ENCODE results near the gene CTTNBP2.
A peak's percentile ranks its signal among the peaks of the same experiment; 100 is the strongest.

CTTNBP2 gene, protein sequence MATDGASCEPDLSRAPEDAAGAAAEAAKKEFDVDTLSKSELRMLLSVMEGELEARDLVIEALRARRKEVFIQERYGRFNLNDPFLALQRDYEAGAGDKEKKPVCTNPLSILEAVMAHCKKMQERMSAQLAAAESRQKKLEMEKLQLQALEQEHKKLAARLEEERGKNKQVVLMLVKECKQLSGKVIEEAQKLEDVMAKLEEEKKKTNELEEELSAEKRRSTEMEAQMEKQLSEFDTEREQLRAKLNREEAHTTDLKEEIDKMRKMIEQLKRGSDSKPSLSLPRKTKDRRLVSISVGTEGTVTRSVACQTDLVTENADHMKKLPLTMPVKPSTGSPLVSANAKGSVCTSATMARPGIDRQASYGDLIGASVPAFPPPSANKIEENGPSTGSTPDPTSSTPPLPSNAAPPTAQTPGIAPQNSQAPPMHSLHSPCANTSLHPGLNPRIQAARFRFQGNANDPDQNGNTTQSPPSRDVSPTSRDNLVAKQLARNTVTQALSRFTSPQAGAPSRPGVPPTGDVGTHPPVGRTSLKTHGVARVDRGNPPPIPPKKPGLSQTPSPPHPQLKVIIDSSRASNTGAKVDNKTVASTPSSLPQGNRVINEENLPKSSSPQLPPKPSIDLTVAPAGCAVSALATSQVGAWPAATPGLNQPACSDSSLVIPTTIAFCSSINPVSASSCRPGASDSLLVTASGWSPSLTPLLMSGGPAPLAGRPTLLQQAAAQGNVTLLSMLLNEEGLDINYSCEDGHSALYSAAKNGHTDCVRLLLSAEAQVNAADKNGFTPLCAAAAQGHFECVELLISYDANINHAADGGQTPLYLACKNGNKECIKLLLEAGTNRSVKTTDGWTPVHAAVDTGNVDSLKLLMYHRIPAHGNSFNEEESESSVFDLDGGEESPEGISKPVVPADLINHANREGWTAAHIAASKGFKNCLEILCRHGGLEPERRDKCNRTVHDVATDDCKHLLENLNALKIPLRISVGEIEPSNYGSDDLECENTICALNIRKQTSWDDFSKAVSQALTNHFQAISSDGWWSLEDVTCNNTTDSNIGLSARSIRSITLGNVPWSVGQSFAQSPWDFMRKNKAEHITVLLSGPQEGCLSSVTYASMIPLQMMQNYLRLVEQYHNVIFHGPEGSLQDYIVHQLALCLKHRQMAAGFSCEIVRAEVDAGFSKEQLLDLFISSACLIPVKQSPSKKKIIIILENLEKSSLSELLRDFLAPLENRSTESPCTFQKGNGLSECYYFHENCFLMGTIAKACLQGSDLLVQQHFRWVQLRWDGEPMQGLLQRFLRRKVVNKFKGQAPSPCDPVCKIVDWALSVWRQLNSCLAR (N-terminal part only)

DNA sequence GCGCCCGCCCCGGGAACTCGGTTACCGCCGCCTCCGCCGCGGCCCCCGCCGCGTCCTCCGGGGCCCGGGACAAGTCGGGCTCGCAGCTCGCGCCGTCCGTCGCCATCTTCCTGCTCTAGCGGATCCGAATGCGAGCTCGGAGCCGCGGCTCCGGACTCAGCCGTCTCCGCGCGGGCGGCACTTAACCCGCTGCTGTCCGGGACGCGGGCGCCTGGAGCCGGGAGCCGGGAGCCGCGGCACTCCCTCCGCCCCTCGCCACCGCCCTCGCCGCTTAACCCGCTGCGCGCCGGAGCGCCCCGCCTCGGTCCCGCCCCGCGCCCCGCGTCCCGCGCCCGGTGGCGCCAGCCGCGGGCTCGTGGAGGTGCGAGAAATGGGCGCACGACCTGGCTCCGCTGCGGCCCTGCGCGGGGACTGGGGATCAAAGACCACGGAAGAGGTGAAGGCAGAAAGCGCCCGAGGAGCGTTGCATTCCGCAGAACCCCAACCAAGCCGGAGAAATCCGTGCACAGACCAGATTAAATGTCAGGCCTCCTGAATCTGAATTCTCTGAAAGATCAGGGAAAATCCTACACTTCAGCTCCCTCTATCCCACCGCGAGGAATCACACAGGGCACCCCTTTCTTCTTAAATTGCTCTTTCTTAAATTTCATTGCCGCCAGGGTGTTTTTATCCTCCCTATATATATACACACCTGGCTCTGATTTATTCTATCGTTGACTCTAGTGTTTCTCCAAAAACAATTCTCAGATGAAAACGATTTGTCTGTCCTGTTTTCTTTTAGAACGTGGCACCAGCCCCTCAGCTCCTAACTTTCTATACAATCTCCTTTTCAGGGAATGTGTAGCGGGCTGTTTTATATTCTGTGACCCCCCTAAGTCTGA is at the start of gene CTTNBP2:
Gene CTTNBP2, minus strand, starts transcription at position 132 of the 881 bp plus-strand sequence. Its CDS starts 26 bp downstream, at position 106.
- no peak for DNase-seq (ENCODE audit: low read depth, low spot score)
- no peak within 1 kb of the TSS for H3K27ac ChIP-seq

DNA sequence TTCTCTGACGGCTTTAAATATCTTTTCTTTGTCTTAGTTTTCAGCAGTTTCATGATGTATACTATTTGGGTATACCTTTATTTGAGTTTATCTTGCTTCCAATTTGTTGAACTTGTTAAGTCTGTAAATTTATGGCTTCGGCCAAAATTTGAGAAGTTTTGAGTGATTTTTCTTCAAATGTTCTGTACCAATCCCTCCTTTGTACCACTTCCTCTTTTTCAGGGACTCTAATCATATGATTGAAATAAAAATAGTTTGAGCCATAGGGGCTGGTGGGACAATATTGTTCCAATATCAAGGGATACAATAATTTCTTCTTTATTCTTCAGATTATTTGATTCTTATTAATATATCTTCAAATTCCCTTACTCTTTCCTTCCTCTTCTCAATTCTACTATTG is 43.1 kb upstream of the CTTNBP2 start:
- H3K27ac ChIP-seq: no peak overlapping the region
- DNase-seq (ENCODE audit: low read depth, low spot score): no peak

DNA sequence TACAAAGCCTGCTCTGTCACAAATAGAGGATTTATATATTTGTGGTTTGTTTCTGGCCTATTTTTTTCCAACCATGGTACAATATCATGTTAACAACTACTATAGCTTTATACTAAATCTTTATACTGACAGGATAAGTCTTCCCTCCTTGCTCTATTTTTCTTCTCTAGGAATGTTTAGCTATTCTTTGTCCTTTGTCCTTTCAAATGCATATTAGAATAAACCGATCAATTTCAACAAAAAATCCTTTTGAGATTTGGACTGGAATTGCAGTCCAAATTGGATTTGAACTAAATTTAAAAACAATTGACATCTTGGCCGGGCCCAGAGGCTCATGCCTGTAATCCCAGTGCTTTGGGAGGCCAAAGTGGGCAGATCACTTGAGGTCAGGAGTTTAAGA is 39.2 kb upstream of the CTTNBP2 start:
- no peak overlapping the region for H3K27ac ChIP-seq
- no peak for DNase-seq (ENCODE audit: low read depth, low spot score)

DNA sequence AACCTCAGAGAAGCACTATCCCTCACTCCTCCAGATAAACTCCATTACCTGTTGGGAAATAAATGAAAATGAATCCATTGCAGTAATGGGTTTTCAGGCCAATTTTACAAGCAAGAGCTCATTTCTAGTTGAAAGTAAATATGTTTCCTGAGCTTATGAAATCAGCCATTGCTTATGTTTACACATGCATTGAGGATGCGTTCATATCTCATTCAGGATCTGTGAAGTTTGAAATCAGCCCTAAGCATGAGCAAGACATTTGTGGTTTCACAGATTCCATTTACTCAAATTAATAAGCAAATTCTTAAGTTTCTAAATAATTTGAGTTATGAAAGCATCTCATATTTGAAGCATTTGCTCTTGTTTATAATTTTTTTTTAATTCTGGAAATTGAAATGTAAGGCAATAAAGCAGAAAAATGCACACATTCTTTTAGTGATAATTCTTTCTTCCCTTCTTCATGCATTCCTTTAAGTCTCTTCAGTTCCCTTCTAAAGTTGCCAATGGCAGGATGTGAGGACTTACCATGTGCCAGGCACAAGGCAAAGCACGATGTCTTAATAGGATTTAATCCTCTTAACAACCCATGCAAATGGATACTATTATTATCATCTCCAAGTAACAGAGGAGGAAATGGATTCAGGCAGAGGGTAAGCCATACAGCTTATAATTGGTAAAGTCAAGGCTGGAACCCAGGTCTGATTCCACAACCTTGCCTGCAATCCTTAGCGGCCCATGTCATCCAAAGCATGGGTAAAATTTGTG is 35.0 kb upstream of the CTTNBP2 start:
- no peak overlapping the region for H3K27ac ChIP-seq
- no peak for DNase-seq (ENCODE audit: low read depth, low spot score)

DNA sequence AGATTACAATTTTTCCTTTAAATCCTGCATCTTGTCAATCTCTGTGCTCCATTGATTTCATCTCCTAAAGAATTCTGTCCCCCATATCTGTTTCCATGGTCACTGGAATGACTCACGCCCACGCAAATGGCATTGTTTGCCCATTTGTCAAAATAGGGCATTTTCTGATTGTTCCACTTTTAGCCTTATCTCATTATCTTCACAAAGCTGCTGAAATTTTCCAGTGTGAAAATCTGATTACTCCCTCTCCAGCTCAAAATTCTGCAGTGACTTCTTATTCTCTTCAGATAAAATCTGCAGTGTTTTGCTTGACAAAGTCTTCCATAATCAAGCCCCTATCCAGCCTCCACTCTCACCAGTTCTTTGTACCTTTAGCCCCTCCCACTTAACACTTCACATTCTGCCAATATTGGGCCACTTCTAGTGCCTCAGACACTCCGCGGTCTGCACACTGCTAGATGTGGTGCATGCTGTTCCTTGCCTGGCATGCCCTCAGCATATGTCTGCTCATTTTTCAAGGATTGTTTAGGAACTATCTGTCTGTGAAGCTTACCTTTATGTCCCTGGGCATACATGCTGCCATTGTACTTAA is 33.9 kb upstream of the CTTNBP2 start:
- no peak for DNase-seq (ENCODE audit: low read depth, low spot score)
- no peak overlapping the region for H3K27ac ChIP-seq

DNA sequence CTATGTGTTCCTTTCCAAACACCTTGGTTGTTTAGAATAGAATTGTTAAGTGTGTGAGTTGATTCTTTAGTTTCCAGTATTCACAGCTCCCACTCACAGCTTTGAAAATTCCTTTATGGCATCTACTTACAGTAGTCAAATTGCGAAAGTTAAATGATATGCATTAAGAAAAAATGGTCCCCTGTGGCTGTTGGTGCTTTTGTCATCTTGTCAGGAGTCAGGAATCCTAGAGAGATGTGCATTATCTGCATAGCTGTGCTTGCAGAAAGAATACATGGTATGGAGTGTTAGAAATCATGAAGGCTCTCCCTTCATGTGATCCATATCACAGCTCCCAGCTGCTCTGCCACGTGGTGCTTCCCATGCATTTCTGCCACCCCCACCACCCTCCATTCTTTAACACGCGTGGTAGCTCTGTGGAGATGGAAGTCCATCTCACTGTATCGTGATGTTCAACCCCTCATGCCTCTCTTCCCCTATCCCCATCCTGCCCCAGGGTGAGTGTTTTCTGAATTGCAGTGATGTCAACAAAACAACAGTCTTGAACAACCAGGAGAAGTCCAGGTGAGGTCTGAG is 29.2 kb upstream of the CTTNBP2 start:
- H3K27ac ChIP-seq: no peak overlapping the region
- no peak for DNase-seq (ENCODE audit: low read depth, low spot score)

DNA sequence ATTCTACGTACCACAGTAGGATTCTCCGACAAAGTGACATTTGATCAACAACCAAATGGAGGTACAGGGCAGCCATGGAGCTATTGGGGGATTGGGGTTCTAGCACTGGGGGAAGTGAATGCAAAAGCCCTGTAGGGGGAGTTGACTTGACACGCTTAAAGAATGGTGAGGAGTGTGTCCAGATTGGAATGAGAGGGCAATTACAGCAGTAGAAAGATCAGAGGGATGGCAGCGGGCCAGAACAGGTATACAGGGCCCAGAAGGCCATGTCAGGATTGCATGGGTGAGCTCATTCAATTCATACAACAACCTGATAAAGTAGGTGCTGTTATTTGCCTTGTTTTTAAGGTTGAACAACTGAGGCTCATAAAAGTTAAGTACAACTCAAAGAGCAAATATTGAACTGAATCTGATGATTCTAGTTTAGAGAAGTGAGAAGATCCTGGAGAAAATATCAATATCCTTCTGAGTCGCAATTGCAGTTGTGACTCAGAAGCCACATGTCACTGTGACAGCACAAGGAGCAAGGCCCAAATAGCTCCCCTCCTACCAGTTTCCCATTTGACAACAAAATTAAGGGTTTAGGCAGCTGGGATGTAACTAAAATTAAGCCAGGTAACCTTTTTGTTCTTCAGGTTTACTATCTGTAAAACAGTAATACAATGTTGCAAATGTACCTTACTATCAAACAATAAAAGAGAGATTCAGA is 28.0 kb upstream of the CTTNBP2 start:
- no peak for DNase-seq (ENCODE audit: low read depth, low spot score)
- H3K27ac ChIP-seq: no peak overlapping the region

DNA sequence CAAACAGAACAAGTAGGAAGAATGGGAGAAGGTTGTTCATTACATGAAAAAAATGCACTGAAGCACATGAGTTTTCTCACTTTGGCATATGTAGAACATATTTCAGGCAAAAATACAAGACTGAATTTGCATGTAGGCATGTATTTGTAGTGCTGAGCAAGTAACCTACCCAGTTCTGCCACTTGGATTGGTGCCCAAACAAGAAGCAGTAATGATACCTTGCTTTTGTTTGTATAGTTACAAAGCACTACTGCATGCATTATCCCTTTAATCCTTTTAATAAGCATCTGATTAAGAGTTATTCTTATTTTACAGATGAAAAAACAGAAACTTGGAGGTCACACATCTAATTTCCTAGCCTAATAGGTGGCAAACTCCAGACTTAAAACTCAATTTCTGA is 23.1 kb upstream of the CTTNBP2 start:
- peak; percentile 10 for DNase-seq (ENCODE audit: low read depth, low spot score)
- no peak overlapping the region for H3K27ac ChIP-seq

DNA sequence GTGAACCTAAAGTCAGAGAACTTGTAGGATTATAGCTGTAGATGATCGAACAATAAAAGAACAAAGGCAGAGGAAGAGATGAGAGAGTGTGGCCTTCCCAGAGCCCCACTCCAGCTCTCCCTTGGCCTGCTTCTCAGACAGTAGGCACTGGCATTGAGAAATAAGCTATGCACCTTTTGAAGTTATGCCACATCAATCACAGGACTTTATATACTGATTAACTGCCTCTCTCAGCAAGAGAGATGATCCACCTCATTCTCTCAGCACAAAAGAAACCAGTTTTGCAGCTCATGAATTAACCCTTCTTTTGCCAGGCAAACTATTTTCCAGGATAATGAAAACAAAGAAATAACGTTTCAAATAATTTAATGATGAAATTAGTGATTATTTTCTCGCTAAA is 22.0 kb upstream of the CTTNBP2 start:
- DNase-seq (ENCODE audit: low read depth, low spot score): no peak
- H3K27ac ChIP-seq: no peak overlapping the region

DNA sequence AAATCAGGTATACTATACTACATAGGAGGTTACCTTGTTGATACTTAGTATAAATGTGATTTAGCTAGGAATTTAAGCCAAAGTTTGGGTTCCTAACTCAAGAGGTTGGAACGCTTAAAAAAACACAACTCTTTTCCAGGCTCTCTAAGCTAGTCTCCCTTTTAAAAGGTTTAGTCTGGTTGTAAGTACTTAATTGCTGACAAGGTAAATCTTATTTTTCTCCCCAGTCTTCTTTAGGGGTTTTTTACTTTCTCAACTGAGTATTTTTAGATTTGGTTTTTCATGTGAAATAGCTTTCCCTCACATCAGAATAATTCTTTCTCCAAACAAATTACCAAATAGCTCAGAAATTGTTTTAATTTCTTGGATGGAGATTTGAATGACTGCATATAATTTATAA is 20.8 kb upstream of the CTTNBP2 start:
- no peak overlapping the region for H3K27ac ChIP-seq
- DNase-seq (ENCODE audit: low read depth, low spot score): no peak

DNA sequence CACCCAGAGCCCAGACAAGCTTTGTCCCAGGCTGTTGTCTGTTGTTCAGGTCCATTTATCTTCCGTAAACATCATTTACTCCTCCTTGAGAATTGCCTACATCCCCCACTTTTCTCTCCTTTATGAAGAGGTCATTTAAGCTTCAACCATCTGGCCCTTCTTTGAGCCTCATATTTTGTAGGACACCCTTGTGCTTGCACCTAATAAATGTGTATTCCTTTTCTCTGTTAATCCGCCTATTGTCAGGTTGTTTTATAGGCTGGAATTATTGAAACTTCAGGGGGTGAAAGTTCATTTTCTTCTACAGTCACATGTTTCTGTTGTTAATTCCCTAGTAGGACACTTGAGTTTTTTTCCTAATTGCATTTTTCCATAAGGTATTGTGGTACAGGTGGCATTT is 19.6 kb upstream of the CTTNBP2 start:
- DNase-seq (ENCODE audit: low read depth, low spot score): no peak
- no peak overlapping the region for H3K27ac ChIP-seq

DNA sequence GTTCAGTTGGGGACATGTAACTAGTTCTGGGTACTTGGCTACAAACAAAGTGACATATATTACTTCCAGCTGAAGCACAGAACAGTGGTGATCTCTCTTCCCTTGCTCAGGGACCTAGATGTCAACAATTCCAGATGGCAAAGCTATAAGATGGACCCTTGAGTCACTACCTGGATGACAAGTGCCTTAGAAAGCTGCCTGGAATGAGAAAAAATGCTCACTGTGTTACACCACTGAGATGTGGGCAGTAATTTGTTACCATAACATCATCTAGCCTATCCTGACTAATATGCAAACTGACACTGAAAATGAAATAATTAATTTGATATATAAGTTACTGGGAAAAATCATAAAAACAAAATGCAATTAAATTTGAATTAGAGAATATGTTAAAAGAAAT is 16.4 kb upstream of the CTTNBP2 start:
- no peak overlapping the region for H3K27ac ChIP-seq
- no peak for DNase-seq (ENCODE audit: low read depth, low spot score)

DNA sequence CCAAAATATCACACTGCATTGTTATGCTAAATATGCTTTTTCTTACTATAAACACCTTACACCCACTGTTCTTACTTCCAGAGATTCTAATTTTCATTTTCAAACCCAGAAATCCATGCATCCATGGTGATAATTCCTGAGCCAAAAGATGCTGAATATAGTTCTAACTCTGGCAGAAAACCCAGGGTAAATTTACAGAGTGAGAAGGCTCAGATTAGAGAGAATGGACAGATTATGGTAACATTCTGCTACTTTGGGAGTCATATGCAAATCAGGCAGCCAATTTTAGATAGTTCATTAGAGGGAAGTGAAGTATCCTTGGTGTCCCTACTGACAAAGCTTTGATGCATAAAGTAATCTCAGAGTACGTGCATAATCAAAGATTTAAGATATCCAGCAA is 15.4 kb upstream of the CTTNBP2 start:
- DNase-seq (ENCODE audit: low read depth, low spot score): no peak
- H3K27ac ChIP-seq: no peak overlapping the region

DNA sequence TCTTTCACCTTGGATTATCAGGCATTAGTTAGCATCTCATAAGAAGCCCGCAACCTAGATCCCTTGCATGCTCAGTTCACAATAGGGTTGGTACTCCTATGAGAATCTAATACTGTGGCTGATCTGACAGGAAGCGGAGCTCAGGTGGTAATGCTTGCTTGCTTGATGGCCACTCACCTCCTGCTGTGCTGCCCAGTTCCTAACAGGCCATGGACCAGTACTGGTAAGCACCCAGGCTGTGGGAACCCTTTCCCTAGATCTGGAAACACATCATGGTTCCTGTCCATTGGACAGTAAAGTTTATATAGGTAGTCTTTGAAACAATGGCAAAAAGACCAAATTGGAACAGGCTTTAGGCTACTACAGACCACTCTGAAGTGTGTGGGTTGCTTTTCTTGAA is 9.4 kb upstream of the CTTNBP2 start:
- DNase-seq (ENCODE audit: low read depth, low spot score): no peak
- H3K27ac ChIP-seq: no peak overlapping the region

DNA sequence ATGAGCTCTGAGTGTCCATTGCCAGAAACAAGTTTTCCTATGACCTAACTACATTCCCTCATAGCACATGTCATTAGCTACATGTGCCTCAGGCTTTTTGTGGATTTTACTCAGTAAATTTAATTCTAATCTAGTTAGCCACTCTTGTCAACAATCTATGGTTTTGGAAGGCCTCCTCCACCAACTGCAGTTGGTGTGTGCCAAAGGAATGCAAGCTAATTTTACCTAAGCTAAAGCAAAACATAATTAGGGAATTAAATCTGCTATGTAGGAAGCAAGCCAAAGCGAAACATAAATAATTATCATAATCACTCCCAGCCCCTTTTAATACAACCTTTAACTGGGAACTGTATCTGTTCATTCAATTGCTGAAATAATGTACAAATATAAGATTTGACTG is 3.5 kb upstream of the CTTNBP2 start:
- no peak overlapping the region for H3K27ac ChIP-seq
- DNase-seq (ENCODE audit: low read depth, low spot score): no peak

DNA sequence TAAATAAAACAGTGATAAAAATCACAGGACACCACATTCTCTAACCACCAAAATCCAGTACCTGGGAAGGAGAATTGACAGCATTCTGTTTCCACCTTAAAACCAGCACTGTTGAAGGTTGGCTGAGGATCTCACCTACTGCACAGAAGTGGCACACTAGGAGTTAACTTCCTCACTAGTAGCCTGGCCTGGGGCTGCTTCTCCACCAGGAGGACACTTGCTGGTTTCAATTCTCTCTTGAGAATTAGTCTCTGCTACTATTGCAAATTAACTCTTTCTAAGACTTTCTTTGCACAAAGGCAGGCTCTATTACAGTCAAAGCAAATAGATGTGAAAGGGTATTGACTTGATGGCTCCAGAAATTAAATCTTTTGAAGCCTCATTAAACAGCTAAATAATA is 2.3 kb upstream of the CTTNBP2 start:
- DNase-seq (ENCODE audit: low read depth, low spot score): no peak
- H3K27ac ChIP-seq: no peak overlapping the region

DNA sequence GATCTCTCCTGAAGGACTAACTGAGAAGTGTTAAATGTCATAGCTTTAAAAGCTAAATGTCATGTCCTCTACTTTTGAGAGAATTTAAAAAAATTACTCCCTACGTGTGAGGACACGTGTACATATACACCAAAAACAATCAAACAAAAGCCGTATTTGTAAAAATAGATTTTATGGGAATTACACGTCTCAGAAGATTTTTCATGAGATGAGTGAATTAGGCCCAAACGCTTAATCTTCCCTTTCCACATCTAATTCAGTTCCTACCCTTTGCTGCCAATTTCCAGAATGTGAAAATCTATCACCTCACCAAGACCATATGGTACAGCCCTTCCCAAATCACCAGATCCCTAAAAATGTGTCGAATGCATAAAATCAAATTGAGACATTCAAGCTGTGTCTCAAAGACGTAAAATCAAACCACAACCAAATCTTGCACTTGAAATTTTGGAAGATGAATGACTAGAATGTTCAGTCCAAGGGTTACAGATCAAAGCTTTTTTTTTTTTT is 1.0 kb upstream of the CTTNBP2 start:
- no peak for DNase-seq (ENCODE audit: low read depth, low spot score)
- H3K27ac ChIP-seq: no peak overlapping the region

Data from epithelial cell of prostate (primary cell).